Measurements from ENCODE around the gene RPP30.

The RPP30 gene

GRCh38 chr10:90871766-90872647 lies at the start of gene RPP30:
RPP30 (plus strand) TSS chr10:90871974; CDS start chr10:90871987, 13 bp downstream.
- DNase-seq (ENCODE audit: low read depth): peak; percentile 70

DNA sequence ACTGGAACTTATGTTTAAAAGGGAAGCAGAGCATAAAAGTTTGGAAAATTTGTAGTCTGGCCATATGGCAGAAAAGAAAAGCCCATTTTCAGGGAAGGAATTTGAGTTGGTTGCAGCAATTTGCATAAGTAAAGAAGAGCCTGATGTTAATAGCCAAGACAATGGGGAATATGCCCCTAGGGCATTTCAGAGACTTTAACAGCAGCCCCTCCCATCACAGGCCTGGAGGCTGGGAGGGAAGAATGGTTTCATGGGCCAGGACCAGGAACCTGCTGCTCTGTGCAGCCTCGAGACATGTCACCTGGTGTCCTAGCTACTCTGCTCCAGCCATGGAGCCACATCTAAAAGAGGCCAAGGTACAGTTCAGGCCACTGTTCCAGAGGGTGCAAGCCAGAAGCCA lies 49.3 kb upstream of the RPP30 start:
- DNase-seq (ENCODE audit: low read depth): no peak

DNA sequence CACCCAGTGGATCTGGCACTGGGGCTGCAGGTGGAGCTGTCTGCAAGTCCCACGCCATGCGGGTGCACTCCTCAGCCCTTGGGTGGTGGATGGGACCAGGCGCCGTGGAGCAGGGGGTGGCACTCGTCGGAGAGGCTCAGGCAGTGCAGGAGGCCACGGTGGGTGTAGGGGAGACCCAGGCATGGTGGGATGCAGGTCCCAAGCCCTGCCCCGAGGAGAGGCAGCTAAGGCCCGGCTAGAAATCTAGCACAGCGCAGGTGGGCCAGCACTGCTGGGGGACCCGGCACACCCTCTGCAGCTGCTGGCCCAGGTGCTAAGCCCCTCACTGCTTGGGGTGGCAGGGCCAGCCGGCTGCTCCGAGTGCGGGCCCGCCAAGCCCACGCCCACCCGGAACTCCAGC lies 39.7 kb upstream of the RPP30 start:
- DNase-seq (ENCODE audit: low read depth): no peak

DNA sequence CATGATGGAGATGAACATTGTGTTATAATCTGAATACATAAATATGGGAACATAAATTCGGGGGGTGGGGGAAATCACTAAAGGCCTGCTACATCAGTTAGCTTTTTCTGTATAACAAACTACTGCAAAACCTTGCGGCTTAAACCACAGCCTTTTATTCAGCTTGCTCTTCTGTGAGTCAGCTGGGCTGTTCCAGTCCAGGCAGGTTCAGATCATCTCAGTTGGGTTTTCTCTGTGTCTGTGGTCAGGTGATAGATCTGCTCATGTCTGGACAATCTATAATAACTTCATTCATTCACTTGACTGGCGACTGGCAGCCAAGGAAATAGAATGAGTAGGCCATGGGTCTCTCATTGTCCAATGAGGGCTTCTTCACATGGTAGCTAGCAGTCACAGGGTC lies 37.4 kb upstream of the RPP30 start:
- DNase-seq (ENCODE audit: low read depth): no peak

DNA sequence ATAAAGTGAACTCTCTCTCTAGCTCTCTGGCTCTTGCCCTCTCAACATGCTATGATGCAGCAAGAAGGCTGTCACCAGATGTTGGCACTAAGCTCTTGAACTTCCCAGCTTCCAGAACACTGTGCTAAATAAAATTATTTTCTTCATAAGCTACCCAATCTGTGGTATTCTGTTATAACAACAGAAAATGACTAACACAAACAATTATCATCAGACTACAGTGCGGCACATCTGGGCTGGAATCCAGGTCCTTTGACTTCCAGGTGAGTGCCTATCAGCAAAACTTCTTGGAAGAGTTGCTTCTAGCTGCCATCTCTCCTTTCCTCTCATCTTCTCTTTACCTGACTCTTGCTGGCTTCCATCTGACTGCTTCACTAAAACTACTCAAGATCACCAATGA lies 34.3 kb upstream of the RPP30 start:
- DNase-seq (ENCODE audit: low read depth): no peak

DNA sequence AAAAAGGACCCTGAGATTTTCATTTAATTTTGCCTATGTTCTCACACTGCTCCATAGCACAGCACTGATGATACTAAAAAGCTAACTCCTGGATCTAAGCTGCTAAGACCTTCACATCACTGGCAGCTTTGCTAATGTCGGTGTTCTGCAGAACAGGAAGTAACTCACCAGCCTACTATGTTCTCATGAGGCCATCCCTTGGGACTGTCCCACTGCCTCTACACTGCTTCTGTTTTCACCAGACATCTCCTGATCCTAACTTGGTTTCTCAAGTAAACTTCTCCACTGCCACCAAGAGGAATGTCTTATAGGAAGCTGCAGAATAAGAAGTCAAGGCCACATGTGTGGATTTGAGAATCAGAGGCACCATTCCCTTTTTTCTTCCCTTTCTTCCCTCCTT lies 29.0 kb upstream of the RPP30 start:
- DNase-seq (ENCODE audit: low read depth): no peak

GRCh38 chr10:90845726-90846125 lies 26.0 kb upstream of the RPP30 start:
- no peak for DNase-seq (ENCODE audit: low read depth)

DNA sequence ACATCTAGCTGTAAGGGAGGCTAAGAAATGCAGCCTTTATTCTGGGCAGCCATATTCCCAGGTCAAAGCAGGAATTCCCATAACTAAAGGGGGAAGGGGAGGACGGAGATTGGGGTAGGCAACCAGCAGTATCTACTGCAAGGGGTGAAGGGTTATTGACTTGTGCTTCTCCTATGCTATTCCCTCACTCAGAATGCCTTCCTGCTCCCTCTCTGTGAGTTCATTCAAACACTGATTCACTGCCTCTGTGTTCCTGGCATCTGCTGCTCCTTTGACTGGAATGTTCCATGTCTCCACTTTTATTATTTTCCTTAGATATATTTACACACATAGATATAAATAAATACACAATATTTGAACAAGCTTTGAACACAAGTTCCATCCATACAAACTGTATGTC lies 25.0 kb upstream of the RPP30 start:
- DNase-seq (ENCODE audit: low read depth): no peak

DNA sequence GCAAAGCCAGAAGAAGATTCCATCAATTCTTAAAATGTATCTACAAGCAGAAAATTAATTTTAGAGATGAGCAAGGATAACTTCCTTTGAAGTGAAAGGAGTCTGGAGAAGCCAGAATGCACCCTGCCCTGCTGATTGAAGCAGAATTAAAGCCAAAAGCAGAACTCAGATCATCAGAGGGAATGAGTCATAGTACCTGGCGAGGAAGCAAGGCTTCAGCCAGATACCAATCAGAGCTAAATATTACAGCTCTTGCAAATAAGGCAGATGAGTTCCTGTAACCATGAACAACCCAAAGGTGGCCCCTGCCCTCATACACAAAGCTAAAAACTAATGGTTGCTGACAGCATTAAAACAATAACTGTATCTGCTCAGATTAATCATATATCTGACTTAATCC lies 24.3 kb upstream of the RPP30 start:
- no peak for DNase-seq (ENCODE audit: low read depth)

GRCh38 chr10:90849956-90850749 lies 21.6 kb upstream of the RPP30 start:
- no peak for DNase-seq (ENCODE audit: low read depth)

GRCh38 chr10:90855126-90855525 lies 16.6 kb upstream of the RPP30 start:
- no peak for DNase-seq (ENCODE audit: low read depth)

DNA sequence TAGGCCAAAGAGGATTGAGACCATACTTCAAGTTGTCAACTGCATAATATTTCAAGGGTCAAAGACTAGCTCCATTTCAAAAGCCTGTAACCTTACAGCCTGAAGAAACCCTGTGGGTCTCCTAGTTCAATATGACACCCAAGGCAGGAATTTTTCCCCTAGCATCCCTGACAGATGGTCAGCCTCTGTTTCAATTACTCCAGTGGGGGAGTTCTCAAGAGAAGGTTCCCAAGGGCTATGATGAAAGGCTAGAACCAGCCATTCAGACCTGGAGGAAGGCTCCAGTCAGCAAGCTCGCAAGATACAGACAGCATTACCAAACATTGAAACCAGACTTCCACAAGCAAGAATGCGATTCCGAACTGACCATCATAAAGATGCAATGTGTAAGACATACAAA lies 15.5 kb upstream of the RPP30 start:
- no peak for DNase-seq (ENCODE audit: low read depth)

DNA sequence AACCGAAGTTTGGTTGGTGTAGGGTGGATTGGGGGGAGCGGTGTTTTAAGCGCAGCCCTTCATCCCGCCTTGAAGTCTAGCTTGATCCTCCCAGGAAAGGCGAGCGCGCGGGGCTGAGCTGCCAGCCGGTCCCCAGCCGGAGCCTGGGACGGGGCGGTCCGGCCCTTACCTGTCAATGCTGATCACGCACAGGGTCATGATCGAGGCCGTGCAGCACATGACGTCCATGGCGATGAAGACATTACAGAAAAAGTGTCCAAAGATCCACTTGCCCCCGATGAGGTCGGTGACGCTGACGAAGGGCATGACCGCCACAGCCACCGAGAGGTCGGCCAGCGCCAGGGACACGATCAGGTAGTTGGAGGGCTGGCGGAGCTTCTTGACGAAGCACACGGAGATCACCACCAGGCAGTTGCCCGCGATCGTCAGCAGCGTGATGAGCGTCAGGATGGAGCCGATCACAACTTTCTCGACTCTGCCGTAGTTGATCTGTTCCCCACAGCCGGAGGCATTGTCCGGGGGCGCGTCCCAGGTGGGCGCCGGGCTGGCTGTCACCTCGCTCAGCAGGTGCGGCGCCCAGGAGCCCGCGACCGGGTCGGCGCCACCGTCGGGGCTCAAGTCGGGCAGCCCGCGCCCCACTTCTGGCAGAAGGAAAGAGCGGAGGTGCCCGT lies 14.7 kb upstream of the RPP30 start:
- DNase-seq (ENCODE audit: low read depth): no peak

- peak; percentile 27 for DNase-seq (ENCODE audit: low read depth)
These were observed 13.9 kb upstream of the RPP30 start, which contains the start of gene HTR7 for GRCh38 chr10:90857635-90858460. HTR7 (minus strand) TSS chr10:90858039; CDS start chr10:90857671, 368 bp downstream.

DNA sequence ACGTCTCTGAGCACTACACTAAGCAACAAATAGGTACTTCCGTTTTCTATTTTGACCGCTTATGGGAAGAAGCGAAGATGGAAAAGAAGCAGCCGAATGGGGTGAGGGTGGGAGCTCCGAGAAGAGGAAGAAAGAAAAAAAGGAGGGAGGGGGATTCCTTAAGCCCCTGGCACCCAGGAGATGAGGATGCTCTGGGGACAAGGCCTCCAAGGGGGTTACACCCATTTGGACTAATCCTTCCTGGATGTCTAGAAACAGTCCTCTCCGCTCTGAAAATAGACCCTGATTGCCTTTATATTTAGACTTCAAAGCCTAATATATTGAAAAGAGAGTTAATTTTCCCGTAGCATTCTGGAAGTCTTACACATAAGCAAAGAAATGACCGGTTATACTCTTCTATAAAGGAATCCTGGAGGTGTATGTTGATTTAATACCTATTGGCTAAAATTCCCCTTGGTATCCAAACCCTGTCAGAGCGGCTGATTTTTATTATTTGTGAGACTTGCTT lies 13.3 kb upstream of the RPP30 start:
- DNase-seq (ENCODE audit: low read depth): no peak

DNA sequence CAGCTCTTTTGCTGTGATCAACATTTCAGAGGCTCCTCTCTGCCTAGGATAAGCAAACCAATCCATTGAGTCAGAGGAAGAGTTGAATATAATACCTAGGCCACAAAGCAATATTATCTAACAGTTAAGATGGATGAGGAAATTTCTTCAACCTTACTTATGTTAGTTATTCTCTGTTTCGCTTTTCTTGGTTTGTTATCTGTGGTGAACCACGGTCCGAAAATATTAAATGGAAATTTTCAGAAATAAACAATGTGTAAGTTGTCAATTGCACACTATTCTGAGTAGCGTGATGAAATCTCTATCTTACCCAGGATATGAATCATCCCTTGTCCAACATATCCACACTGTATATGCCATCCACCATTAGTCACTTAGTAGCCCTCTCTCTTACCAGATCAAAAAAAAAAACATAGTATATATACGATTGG lies 12.4 kb upstream of the RPP30 start:
- no peak for DNase-seq (ENCODE audit: low read depth)

GRCh38 chr10:90860790-90861189 lies 11.0 kb upstream of the RPP30 start:
- DNase-seq (ENCODE audit: low read depth): no peak

DNA sequence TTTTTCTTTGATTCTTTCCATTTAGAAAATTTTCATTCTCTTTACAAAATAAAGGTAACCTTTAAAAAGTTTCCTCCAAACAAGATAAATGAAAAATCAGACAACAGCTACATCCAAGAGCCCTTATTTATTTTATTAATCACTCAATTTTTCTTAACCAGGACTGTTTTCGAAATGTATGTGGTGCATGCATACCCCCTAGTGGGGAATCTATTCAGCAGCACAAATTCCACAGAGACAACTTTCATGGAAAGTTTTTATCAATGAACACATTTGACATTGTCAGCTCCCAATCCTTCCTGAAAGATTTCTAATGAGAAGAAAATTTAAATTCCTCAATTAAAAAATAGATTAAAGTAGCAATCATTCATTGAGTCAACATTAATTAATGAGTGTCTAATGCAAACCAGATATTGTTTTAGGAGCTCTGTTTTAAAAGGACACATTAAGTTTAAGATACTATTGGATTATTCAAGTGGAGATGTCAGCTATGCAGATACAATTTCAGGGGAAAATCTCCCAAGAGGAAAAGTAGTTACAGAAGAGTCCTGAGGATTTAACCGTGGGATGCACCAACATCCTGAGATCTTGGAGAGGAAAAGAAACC lies 8.8 kb upstream of the RPP30 start:
- DNase-seq (ENCODE audit: low read depth): no peak

DNA sequence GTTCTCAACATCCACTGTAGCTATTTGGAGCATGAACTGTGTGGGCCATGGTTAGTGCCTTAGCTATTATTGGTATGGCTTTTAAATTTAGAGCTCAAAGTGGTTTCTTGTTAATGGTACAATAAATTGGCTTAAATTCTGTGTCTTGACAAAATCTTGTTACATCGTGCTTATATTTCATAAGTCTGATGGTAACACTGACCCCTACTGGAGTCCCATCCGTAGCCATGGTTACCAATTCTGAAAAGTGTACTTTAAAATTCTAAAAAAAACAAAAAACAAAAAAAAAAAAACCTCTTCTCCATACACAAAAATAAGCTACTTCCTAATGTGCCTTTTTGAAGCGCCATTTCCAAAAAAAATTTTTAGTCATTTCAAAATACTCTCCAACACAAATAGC lies 6.4 kb upstream of the RPP30 start:
- DNase-seq (ENCODE audit: low read depth): no peak

DNA sequence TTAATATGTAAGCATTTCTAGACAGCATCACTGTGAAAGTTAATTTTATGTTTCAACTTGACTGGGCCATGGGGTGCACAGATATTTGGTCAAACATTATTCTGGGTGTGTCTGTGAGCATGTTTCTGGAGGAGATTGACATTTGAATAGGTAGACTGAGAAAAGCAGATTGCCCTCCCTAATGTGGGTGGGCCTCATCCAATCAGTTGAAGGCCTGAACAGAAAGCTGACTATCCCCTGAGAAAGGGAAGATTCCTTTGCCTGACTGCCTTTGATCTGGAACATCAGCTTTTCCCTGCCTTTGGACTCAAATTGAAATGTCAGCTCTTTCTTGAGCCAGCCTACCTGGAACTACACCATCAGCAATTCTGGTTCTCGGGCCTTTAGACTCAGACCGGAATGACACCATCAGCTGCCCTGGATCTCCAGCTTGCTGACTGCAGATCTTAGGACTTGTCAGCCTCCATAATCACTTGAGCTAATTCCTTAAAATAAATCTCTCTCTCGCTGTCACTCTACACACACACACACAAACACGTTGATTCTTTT lies 5.7 kb upstream of the RPP30 start:
- no peak for DNase-seq (ENCODE audit: low read depth)

- no peak for DNase-seq (ENCODE audit: low read depth)
These were observed 452 bp upstream of the RPP30 start for GRCh38 chr10:90871279-90871765.

Data from activated gamma-delta T cell treated with anti-CD3 and anti-CD28 coated beads, Interleukin-2, amount 50 U/mL, for 16 hours (primary cell).